Measurements from ENCODE around the gene DNAJC5.
"Not testable (repeated sequence)": the region's sequence is repeated elsewhere in the genome, so short reads cannot be mapped to it uniquely, and the experiment has no call there.

The DNAJC5 gene

DNA sequence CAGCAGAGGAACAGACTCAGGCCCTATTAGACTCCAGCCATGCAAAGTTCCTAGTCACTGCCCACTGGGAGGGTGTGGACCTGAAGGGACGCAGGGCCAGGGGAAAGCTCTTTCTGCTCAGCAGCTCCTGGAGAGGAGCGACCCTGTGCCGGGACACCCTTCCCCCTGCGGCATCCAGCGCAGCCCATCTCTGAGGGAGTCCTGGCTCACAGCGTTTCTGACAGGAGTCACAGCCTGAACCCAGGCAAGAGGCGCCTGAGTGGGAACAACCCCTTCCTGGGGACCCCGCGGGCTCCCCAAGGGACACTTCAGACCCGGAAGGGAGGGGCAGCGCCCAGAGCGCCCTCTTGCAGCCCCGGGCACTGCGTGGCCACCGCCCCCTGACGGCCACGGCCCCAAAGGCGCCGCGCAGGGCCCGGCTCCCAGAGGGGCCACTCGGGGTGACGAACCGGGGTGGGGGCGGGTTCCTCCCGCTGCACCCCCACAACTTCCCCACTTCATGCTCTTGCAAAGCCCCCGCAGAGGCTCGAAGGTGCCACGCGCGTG is 60.4 kb downstream of the DNAJC5 start:
- peak; percentile 62 for DNase-seq (ENCODE audit: low read depth, low spot score)

- DNase-seq (ENCODE audit: low read depth, low spot score) = peak; percentile 97
Observed at GRCh38 chr20:63955827-63956663, 61.1 kb downstream of the DNAJC5 start, which contains the start of gene UCKL1. UCKL1 (minus strand) TSS chr20:63956416; CDS start chr20:63956372, 44 bp downstream.

DNA sequence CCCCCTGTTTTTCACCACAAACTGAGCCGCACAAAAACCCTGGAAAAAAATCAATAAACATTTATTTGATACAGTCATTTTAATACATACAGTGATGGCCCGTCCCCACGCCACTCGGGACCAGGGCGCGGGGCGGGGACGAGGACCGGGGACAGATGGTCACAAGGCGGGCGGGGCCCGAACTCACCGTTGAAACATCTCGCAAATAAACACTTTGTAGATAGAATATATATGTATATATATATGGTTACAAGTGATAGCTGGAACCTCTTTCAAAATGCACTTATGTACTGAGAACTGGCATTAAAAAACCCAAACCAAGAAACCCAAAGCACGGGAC is 61.7 kb downstream of the DNAJC5 start:
- DNase-seq (ENCODE audit: low read depth, low spot score) = no peak

GRCh38 chr20:63957004-63957689 is 62.2 kb downstream of the DNAJC5 start:
- peak; percentile 82 for DNase-seq (ENCODE audit: low read depth, low spot score)

DNA sequence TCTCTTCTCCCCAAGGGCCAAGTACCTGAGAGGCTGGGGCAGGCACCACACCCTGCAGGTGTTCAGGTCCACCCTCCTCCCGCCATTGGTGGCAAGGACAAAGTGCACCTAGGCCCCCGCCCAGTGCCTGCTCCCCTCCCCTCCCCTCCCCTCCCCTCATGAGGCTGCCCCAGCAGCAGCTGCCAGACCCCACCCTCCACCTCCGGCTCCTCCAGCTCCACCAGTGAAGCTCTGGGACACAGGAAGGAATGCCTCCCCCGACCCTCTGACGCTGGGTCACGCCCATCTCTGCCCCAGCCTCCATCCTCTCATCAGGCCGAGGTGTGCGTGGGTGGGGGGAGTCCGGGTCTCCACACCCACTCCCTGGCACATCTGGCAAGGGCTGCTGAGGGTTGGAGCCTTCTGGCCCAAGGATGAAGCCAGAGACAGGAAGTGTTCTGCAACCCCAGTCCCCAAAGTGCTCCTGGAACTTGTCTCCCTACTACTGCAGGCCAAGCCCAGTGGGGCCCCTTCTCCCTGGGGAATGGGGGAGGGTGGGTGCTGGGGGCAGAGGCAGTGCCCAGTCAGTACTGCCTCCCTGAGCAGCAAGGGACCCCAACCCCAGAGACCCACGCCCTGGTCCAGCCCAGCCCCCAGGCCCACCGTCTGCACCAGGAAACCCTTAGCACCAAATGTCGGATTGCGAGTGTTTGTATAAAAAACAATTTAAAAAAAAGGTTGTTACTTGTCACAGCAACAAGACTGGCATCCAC is 62.9 kb downstream of the DNAJC5 start:
- DNase-seq (ENCODE audit: low read depth, low spot score) = no peak

- DNase-seq (ENCODE audit: low read depth, low spot score) = no peak
Observed at GRCh38 chr20:63958471-63958870, 63.5 kb downstream of the DNAJC5 start.

DNA sequence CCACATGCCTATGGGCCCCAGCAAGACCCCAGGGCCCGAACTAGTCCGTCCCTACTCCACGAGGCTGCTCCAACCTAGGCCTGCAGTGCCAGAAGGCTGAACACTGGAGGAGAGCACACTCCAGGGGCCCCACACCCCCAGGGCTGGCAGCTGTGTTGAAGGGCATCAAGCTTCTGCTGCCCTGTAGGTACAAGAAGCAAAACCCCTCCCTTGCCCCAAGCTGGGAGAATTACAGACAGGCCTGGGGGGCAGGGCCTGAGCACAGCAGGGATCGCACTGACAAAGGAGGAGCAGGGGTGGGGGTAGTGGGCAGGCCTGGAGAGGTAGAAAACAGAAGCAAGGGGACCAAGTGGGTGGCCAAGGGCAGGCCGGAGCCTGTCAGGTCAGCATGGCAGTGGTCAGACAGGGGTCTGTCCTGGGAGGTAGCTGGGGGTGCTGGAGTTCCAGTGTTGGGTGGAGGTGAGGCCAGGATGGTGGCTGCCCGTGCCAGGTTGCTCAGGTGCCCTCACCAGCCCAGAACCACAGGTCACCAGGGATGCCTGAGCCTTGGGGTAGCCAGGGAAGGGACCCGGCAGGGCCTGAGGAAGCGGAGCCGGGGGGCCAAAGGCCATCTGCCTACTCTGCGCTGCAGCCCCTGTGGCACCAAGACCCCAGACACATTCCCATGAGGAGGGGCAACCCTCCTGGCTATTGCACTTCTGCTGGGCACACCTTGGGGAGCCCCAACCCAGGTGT is 64.2 kb downstream of the DNAJC5 start:
- DNase-seq (ENCODE audit: low read depth, low spot score) = no peak

DNA sequence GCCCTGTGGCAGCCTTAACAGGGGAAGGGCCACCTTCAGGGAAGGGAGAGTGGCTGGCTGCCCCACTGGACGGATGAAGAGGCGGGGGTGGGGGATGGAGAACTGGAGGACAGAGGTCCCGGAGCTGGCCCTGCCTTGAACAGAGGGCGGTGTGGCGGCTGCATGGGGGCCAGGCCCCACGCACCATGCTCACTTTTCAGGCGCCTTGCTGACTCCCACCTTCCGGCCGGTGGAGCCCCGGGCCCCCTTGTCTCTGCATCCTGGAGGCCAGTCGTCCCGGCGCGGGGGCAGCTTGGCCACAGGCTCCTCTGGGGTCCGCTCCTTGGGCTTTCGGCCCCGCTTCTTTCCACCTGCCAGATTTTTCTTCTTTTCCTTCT is 64.8 kb downstream of the DNAJC5 start:
- no peak for DNase-seq (ENCODE audit: low read depth, low spot score)

DNA sequence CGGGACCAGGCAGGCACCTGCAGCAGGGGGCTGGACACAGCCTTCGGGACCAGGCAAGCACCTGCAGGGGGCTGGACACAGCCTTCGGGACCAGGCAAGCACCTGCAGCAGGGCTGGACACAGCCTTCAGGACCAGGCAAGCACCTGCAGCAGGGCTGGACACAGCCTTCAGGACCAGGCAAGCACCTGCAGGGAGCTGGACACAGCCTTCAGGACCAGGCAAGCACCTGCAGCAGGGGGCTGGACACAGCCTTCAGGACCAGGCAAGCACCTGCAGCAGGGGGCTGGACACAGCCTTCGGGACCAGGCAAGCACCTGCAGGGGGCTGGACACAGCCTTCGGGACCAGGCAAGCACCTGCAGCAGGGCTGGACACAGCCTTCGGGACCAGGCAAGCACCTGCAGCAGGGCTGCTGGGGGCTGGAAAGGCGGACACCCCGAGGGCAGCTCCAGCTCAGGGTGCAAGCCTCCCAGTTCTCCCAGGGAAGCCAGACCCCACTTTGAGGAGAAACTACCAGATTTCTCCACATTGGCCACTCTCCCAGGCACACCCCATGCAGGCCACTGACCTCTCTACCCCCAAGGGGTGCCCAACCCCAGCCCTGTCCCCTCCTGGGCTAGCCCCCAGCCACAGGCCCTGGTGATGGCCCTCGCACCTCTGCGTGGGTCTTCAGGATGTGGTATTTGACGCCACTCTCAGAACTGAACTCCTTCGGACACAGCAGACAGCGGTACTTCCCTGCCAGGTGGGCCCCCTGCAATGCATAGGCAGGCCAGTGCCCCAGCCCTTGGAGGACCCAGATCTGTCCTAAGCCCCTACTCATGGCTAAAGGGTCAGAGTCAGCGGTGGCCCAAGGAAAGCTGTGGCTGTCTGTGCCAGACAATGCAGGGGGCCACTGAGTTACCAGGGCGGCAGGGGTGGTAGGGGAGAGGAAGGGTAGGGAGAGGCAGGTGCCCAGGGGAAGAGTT is 66.0 kb downstream of the DNAJC5 start:
- DNase-seq (ENCODE audit: low read depth, low spot score) = not testable (repeated sequence)

- DNase-seq (ENCODE audit: low read depth, low spot score) = no peak
Observed at GRCh38 chr20:63961664-63962425, 66.9 kb downstream of the DNAJC5 start.

DNA sequence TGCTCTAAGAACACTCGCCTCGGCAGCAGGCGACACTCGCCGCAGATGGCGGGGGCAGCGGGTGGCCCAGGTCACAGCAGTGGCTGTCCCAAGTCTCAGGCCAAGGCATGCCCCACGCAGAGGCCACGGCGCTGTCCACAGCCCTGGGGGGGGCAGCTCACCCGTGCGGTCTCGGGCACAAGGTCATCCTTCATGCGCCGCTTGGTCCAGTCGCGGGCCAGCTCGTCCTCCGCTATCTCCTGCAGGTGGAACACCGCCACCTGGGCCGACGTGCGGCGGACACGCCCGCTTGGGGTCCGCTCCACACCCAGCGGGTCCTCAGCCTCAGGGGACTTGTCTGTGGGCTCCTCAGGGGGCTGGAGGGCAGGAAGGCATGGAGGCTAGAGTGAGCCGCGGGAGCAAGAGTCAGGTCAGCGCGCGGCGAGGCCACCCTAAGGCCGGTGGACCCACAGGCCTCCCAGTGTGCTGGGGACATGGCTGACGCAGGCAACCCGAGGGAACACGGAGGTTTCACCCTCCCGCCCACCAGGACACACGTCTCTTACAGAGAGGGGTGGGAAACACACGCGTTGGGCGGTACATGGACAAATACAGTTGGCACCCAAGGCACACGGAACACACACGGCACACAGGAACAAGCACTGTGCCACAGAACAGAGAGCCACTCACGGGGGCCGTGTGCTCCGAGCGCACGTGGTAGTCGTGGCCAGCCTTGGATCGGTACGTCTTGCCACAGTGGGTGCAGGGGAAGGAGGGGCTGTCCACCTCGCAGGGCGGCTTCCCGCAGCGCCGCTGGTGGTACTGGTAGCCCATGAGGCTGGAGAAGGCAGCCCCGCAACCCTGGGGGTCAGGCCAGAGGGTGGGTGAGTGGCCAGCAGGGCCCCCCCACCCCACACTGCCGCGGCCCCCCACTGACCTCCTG is 67.8 kb downstream of the DNAJC5 start:
- no peak for DNase-seq (ENCODE audit: low read depth, low spot score)

GRCh38 chr20:63963348-63963741 is 68.4 kb downstream of the DNAJC5 start:
- no peak for DNase-seq (ENCODE audit: low read depth, low spot score)

- no peak for DNase-seq (ENCODE audit: low read depth, low spot score)
Observed at GRCh38 chr20:63963784-63964301, 68.9 kb downstream of the DNAJC5 start.

GRCh38 chr20:63964412-63964811 is 69.5 kb downstream of the DNAJC5 start:
- DNase-seq (ENCODE audit: low read depth, low spot score) = no peak

DNA sequence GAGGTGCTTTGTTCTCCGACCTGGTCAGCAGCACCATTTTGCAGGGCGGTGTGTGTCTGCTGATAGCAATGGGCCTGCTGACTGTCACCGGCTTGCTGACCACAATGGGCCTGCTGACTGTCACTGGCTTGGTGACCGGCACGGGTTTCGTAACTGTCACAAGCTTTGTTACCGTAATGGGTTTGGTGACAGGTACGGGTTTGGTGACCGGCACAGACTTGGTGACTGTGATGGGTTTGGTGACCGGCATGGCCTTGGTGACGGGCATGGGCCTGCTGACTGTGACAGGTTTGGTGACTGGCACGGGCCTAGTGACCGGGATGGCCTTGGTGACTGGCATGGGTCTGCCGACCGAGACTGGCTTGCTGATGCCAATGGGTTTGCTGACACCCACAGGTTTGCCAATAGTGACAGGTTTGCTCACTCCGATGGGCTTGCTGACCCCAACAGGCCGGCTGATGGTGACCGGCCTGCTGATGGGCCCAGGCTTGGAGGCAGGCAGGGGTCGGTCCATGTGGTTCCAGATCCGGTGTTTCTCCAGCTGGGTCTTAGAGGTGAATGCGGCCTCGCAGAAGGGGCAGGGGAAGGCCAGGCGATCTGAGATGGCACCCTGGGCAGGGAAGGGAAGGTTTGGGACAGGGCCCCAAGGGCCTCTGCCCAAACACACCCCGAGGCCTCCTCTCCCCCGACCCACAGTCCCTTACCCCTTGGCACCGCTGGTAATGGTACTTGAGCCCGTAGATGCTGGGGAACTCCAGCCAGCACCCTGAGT is 71.4 kb downstream of the DNAJC5 start:
- DNase-seq (ENCODE audit: low read depth, low spot score) = no peak

DNA sequence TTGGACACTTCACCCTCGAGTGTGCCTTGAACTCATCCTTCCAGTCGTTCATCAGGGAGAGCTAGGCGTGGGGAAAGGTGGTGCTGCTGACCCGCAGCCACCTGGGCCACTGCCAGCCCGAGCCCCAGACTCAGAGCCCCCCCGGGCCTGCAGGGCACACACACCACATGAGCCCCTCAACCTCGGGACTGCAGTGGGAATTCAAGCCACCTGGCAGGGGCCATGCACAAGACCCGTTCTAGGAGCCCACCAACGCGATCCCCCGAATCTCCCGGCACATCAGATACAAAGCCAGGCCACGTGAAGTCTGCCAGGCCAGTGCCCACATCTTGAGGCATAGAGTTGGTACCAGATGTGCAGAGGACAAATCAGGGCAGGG is 72.0 kb downstream of the DNAJC5 start:
- DNase-seq (ENCODE audit: low read depth, low spot score) = no peak

GRCh38 chr20:63967330-63968135 is 72.6 kb downstream of the DNAJC5 start:
- no peak for DNase-seq (ENCODE audit: low read depth, low spot score)

Measured in astrocyte of the hippocampus (primary cell).